ENCODE measurements around the gene ARHGEF1.

Gene ARHGEF1

DNA sequence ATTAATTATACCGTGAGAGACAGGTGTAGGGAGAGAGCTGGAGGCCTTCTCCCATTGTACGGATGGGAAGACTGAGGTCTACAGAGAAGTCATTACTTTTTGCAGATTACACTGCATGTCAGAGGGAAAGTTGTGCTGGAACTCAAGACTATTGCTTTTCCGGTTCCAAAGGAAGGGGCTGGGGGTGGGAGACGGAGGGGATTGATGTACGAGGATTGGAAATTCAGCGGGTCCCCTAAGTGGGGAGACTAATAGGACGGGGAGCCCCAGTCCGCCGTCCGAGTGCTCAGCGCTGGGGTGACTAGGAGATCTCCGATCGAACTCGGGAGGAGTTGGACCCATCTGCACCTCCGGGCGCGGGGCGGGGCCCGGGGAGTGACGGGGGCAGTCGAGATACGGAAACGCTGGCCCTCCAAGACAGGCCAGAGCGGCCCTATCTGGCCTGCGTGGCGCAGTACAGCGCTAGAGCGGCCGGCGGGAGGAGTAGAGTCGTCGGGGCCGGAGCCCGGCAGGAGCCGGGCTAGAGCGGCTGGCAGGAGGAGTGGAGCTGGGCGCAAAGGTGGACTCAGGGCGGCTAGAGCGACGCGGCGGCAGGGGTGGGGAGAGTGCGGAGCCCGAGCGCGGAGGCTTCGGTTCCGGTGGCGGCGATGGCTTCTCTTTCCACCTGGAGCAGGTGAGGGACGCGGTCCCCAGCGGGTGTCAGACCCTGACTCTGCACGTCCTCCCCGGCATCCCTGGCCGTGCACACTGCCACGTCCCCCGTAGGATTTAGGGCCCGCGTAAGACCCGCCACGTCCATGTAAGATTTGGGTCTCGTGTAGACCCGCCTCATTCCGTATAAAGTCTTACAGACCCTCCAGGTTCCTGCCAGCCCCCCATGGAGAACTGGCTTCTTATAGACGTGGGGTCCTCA lies 1.1 kb downstream of the ARHGEF1 start:
- DNase-seq (ENCODE audit: low read depth): peak; percentile 95

DNA sequence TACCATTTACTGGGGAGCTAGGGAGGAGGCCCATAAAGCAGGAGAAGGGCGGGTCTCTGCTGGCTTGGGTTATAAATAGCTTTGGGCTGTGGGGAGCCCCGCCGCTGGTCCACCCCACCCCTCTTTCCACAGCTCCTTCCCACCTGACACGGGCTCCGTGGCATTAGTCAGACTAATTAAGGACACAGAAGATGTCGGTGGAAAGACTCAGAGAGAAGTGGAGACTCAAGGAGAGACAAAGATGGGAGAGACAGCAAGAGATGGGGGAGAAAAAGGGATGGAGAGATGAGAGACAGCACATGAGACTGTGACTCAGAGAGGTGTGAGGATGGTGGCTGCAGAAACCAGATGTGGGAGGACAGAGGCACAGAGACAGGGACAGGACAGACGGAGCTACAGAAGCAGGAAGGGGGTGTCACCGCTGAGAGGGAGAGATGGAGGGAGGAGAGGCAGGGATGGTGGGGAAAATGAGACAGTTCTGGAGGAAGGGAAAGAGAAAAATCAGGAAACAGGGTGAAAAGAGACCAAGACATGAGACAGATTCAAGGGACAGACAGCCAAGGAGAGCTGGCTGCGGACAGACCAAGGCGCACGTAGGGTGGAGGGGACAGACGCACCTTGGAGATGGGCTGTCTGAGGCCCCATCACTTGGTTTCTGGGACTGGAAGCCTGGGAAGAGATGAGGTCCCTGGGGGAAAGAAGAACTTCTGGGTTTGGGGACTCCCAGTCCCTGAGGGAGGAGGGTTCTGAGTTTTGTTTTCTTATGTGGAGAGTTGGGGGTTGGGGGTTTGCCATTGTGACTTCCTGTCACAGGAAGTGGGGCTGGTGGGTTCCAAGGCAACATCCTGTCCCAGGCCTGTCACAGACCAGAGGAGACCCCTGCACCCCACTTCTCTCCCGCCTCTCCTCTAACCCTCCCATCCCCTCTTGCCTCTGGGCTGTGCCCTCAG lies 4.1 kb downstream of the ARHGEF1 start:
- no peak for DNase-seq (ENCODE audit: low read depth)

DNA sequence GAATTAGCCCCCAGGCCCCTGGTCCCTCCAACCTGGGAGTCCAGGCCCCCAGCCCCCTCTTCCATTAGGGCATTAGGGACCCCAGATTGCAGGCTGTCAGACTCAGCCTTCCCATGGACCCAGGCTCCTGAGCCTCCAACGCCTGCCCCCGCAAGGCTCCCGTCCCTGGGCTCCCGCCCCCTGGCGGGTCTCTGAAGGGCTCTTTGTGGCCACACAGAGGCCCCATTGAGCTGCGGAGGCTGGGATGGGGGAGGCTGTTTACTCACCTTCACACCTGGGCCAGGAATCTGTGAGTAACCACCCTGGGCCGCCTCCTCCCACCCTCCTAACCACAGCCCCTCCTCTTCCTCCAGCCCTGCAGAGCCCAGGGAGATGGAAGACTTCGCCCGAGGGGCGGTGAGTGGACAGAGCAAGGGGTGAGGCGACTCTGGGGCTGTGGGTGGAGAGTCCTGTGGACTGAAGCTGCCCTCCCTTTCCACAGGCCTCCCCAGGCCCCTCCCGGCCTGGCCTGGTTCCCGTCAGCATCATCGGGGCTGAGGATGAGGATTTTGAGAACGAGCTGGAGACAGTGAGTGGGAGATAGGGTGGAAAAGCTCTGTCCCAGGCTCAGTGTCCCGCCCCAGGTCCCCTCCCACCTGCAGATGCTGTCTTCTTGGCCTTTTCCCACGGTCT lies 4.9 kb downstream of the ARHGEF1 start:
- no peak for DNase-seq (ENCODE audit: low read depth)

DNA sequence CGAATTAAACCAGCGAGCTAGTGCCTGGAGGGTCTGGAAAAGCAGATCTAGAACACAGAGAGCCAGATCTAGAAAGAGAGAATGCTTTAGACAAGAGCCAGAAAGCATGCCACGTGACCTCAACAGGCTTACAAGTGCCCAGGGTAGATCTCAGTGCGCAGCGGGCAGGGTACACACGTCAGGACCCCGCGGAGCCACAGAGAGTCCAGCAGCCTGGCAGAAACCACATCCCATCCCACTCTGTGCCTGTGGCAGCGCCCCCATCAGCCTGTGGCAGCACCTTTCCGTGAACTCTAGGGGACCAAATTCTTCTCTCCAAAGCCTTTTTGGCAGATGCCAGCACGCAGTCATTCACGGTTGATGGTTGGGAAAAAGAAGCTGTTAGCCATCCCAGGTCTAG lies 5.9 kb downstream of the ARHGEF1 start:
- no peak for DNase-seq (ENCODE audit: low read depth)

DNA sequence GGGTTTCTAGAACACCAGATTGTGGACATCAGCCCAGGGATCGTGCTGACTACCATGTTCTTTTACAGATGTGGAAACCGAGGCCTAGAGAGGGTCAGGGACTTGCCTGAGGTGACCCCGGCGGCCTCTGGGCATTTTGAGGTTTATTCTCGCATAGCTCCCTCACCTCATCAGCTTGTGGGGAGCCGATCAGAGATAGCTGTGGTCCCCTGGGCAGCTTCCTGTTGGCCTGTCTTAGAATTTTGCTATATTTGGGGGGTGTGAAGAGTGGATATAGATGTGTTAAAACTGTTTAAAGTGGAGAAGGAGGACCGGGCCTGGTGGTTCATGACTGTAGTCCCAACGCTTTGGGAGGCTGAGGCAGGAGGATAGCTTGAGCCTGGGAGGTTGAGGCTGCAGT lies 6.9 kb downstream of the ARHGEF1 start:
- DNase-seq (ENCODE audit: low read depth): no peak

DNA sequence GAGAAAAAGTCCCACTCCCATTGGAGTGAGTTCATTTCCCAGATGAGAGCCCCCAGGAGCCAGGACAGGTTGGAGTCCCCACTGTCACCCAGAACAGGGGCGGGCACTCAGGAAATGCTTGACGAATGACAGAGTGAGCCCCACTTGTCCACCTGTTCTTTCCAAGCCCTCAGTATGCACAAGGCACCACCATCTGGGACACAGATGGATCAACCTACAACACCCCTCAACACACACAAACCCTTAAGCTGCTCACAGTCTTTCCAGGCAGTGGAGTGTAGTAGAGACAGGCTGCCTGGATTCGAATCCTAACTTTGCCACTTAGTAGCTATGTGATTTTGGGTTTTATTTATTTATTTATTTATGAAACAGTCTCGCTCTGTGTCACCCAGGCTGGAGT lies 8.0 kb downstream of the ARHGEF1 start:
- DNase-seq (ENCODE audit: low read depth): no peak

DNA sequence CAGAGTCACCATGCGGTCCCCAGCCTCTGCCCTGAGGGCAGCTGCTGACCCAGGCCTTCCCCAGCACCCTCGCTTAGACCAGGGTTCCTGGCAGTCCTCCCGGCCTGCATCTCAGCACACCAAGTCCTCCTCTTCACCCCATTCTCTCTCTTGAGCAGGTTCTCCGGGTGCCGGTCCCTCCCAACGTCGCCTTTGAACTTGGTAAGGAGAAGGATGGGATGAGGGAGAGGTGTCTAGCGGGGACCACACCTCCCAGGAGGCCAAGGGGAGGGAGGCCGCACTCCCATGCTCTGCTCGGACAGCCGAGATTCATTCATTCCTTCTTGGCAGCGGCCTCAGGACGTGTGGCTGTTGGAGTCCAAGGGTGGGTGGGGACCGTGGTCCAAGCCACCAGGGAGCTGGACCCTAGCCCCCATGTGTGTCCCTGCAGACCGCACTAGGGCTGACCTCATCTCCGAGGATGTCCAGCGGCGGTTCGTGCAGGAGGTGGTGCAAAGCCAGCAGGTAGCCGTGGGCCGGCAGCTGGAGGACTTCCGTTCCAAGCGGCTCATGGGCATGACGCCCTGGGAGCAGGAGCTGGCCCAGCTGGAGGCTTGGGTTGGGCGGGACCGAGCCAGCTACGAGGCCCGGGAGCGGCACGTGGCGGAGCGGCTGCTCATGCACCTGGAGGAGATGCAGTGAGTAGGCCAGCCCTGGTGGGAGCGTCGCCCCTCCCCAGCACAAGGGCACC lies 9.4 kb downstream of the ARHGEF1 start:
- DNase-seq (ENCODE audit: low read depth): no peak

DNA sequence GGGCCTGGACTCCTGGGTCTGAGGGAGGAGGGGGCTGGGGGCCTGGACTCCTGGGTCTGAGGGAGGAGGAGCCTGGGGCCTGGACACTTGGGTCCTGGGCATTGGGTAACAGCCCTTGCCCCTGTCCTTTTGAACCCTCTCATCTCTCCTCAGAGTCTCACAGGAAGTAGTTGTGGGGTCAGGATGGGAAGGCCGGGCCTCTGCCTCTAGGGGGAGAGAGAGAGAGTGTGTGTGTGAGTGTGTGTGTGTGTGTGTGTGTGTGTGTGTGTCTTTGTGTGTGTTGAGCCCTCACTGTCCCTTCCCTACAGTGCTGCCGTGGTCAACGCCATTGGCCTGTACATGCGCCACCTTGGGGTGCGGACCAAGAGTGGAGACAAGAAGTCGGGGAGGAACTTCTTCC lies 10.9 kb downstream of the ARHGEF1 start:
- no peak for DNase-seq (ENCODE audit: low read depth)

DNA sequence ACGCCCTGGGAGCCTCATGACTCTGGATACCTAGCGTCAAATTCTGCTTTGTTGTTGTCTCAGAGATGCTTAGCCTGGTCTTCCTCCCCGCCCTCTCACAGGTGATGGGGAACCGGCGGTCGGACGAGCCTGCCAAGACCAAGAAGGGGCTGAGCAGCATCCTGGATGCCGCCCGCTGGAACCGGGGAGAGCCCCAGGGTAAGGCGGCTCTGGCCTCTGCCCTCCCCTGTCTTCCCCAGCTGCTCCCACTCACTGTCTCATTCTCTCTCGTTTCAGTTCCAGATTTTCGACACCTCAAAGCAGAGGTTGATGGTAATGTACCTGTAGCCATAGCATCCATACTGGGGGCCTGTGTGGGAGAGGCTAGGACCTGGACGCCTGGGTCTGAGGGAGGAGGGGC lies 11.4 kb downstream of the ARHGEF1 start:
- DNase-seq (ENCODE audit: low read depth): no peak

DNA sequence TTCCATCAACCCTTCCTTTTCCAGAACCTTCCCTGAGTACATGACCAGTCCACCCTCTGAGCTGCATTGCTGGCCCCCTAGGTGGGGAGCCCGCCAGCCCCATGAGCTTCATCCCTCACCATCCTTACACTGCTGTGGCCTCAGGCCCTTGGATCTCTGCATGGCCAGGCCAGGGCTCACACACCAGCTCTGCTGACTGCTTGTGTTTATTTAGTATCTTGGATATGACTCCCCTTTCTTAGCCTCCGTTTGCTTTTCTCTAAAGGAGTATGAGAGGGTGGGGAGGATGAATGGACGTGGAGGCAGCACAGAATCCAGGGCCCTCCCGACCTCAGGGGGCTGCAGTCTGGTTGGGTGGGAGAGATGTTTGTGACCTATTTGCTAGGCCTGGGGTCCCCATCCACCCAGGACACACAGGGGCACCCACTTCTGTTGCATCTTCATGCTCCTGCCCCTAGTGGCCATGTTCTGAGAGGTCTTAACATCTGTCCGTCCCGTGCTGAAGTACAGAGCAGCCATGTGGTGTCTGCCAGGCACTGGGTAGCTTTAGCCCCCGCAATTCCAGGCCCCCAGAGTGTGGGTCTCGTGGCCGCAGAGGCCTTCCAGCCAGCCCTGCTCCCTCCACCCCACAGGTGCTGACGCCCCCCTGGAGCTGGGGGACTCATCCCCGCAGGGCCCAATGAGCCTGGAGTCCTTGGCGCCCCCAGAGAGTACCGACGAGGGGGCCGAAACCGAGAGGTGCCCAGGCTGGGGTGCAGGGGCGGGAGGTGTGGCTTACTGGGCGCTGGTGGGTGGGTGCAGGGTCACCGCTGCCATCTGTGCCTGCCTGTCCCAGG lies 13.0 kb downstream of the ARHGEF1 start:
- DNase-seq (ENCODE audit: low read depth): no peak

DNA sequence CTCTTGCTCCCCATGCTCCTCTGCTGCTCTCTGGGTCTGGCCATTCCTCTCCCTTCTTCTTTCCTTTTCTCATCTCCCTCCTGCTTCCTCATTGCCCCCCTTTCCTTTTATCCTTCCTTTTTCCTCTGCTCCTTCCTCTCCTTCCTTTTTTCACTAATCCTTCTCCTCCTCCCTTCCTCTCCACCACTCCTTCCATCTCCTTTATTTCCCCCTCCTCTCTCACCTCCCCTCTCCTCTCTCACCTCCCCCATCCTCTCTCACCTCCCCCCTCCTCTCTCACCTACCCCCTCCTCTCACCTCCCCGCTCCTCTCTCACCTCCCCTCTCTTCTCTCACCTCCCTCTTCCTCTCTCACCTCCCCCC lies 13.6 kb downstream of the ARHGEF1 start:
- no peak for DNase-seq (ENCODE audit: low read depth)

DNA sequence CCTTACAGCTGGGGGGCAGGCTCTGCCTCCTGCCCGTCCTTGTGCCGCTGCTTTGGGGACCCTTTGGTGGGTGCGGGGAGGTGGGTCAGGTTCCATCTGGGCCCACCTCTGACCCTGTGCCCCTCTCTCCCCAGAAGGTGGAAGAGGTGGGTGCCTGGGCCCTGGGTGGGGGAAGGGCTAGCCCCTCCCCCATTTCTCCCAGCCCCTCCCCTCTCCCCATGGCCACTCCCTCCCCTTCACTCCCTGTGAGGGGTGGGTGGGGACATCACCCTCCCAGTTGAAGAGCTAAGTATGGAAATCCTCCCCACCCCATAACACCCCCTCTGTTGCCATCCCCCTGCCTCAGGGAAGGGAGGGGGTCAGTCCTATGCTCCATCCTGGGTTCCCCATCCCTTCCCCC lies 14.2 kb downstream of the ARHGEF1 start:
- DNase-seq (ENCODE audit: low read depth): no peak

DNA sequence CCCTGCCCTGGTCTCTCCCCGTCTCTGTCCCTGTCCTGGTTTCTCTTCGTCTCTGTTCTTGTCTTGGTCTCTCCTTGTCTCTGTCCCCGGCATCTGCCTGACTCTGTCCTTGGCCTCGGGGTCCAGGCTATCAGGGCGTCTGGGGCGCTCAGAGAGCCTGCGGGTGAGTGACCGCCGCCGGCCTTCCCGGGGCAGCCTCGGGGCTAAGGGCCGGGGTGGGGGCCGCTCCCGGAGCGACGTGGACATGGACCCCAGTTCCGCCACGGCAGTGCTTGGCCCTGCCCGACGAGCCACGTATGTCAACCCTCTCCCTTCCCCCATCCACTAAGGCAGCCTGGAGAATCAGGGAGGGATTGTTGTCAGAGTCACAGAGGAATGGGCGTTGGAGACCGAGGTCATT lies 14.8 kb downstream of the ARHGEF1 start:
- no peak for DNase-seq (ENCODE audit: low read depth)

DNA sequence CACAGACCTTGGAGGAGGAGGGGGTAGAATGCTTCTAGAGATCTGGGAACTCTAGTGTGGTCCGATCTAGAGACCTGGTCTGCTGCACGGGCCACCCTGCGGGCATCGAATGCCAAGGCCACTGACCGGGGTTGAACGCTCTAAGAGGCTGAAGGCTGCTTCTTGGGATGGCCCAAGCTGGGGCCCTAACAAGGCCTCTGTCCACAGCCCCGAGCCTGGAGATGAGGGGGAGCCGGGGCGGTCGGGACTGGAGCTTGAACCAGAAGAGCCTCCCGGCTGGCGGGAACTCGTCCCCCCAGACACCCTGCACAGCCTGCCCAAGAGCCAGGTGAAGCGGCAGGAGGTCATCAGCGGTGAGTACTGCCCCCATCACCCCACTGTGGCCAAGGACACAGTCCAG lies 15.3 kb downstream of the ARHGEF1 start:
- DNase-seq (ENCODE audit: low read depth): no peak

DNA sequence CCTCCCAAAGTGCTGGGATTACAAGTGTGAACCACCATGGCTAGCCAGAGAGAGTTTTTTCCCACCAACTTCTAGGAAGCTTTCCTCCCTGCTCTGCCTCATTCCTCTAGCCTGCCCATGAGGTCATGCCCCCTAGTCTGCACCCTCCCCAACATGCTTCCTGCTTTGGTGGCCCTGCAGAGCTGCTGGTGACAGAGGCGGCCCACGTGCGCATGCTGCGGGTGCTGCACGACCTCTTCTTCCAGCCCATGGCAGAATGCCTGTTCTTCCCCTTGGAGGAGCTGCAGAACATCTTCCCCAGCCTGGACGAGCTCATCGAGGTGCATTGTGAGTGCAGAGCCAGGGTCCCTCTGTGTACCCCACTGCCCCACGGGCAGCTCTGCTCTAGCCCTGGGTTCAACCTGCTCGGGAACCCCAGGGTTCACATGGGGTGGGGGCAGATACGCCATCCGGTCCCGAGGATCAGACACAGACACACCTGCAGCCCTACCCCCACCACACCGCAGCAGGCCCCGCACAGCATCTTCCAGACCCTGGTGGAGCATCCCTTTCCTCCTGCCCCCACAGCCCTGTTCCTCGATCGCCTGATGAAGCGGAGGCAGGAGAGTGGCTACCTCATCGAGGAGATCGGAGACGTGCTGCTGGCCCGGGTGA lies 18.9 kb downstream of the ARHGEF1 start:
- DNase-seq (ENCODE audit: low read depth): no peak

DNA sequence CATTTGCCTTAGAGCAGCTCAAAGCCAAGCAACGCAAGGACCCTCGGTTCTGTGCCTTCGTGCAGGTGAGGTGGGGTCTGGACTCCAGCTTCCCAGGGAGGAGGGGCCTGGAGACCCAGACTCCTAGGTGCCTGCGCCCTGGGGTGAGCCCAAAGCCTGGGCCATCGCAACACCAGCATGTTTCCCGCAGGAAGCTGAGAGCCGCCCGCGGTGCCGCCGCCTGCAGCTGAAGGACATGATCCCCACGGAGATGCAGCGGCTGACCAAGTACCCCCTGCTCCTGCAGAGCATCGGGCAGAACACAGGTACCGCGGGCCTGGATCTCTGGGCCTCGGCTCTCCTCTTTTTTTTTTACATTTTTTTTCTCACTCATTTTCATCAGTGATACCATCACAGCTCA lies 19.6 kb downstream of the ARHGEF1 start:
- no peak for DNase-seq (ENCODE audit: low read depth)

DNA sequence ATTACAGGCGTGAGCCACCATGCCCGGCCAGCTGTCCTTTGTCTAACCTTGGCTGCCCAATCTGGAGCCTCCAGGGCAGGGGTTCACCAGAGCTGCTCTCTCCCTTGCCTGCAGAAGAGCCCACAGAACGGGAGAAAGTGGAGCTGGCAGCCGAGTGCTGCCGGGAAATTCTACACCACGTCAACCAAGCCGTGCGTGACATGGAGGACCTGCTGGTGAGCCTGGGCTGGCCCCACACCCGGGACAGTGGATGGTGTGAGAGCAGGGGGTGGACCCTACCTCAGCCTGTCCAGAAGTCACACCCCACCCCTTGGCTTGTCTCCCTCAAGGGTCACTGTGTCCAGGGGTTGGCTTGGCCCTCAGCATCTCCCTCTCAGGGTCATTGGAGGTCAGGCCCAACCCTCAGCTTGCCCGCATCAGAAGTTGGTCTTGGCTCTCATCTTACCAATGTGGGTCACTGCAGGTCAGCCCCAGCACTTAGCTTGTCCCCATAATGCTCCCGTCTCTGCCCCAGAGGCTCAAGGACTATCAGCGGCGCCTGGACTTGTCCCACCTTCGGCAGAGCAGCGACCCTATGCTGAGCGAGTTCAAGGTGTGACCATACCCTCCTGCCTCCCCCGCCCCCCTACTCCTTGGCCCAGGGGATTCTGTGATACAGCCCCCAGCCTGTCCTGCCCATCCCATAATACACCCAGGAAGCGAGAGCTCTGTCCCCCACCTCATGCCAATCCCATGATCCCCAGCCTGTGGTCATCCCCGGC lies 20.4 kb downstream of the ARHGEF1 start:
- DNase-seq (ENCODE audit: low read depth): no peak

DNA sequence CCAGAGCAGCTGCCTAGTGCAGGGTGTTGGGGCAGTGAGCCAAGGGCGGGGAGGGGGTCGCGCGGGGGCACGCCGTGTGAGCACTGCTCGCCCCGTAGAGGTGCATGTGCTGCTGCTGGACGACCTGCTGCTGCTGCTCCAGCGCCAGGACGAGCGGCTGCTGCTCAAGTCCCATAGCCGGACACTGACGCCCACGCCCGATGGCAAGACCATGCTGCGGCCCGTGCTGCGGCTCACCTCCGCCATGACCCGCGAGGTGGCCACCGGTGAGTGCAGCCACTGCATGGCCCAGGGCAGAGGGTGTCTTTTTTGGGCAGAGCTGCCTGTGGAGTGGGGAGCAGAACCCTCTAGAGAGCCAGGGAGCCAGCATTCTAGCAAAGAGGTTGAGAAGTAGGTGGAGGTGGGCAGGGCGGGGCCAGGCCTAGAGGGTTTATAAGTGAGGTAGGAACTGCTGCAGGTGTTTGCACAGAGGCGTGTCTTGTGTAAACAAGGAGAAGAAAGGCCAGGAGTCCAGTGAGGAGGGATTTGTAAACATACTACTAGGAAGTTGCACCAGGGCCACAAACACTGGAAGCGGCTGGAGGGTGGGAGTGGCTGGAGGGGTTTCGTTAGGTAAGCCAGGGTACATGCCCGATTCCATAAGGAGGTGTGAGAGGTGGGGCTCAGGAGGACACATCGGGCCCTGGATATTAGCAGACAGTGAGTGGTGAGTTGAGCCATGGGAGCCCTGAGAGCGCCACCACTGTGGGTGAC lies 21.3 kb downstream of the ARHGEF1 start:
- DNase-seq (ENCODE audit: low read depth): no peak

Data from HS-27A (cell line).